GM23248 (cell line): ENCODE measurements around the gene RAB40B.
"Not testable (repeated sequence)": the region's sequence is repeated elsewhere in the genome, so short reads cannot be mapped to it uniquely, and the experiment has no call there.

Experiments
- EZH2 ChIP-seq: fragments of 200-600 bp; sonication (generic); IDR thresholded peaks from 2 replicates; pipeline ENCODE4 v1.6.1; 2018; ENCODE audit warnings: antibody characterized with exemption, mild to moderate bottlenecking; ENCODE audit not compliant: insufficient read depth, poor library complexity, severe bottlenecking
- EZH2phosphoT487 ChIP-seq: fragments of 200-600 bp; sonication (generic); IDR thresholded peaks from 2 replicates; pipeline ENCODE4 v1.6.1; 2018; ENCODE audit warnings: antibody characterized with exemption, moderate library complexity, mild to moderate bottlenecking, low read depth; ENCODE audit not compliant: insufficient read depth

DNA sequence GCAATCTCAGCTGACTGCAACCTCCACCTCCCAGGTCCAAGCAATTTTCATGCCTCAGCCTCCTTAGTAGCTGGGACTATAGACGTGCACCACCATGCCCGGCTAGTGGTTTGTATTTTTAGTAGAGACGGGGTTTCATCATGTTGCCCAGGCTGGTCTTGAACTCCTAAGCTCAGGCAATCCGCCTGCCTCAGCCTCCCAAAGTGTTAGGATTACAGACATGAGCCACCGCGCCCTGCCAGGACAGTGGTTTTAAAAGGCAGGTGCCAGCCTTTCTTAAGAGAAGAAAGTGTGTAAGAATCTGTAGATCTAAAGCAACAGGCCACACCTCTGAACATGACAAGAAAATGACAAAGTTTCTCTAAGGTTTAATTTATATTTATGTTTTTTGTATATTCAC lies 43.9 kb downstream of the RAB40B start:
- TF ChIP-seq EZH2phosphoT487, EZH2: not testable (repeated sequence)
